HL-60 (cell line): Measurements from ENCODE around the gene EPB41L2.

ENCODE experiments used
- DNase-seq, 2 experiments: peaks; one replicate each; pipeline ENCODE4 v3.0.0-alpha.2; 2010 to 2020; ENCODE audit warnings: low read depth in 1 of 2, low spot score in 1 of 2
- H3K27ac ChIP-seq: fragments of 250-450 bp; sonication (Bioruptor Pico); replicated peaks from 2 replicates; pipeline ENCODE4 v1.5.1; 2020; ENCODE audit warnings: mild to moderate bottlenecking, moderate library complexity
- H3K27me3 ChIP-seq: fragments of 250-450 bp; sonication (Bioruptor Pico); 2 replicates; pipeline ENCODE4 v1.5.1; 2021; ENCODE audit warnings: mild to moderate bottlenecking, moderate library complexity; ENCODE audit not compliant: insufficient read depth, poor library complexity, severe bottlenecking
- H3K4me3 ChIP-seq: replicated peaks from 2 replicates; pipeline ENCODE4 v1.5.1; 2011; ENCODE audit warnings: mild to moderate bottlenecking, control low read depth, low read length; ENCODE audit not compliant: insufficient read depth
- CTCF ChIP-seq: IDR thresholded peaks from one replicate; pipeline ENCODE4 v1.5.1; 2011; ENCODE audit warnings: low read length, control low read depth, inconsistent platforms; ENCODE audit not compliant: insufficient read depth
- GABPA ChIP-seq: IDR thresholded peaks from 2 replicates; pipeline ENCODE4 v1.6.1; 2012; ENCODE audit warnings: low read depth
- POLR2AphosphoS5 ChIP-seq: IDR thresholded peaks from 2 replicates; pipeline ENCODE4 v1.6.1; 2012; ENCODE audit warnings: low read depth
- REST ChIP-seq: IDR thresholded peaks from 2 replicates; pipeline ENCODE4 v1.6.1; 2012; ENCODE audit warnings: low read depth; ENCODE audit not compliant: insufficient replicate concordance
- SPI1 ChIP-seq: IDR thresholded peaks from 2 replicates; pipeline ENCODE4 v1.6.1; 2012; ENCODE audit warnings: low read depth, mild to moderate bottlenecking, borderline replicate concordance

The EPB41L2 gene

GRCh38 chr6:131029626-131030297, 33.3 kb downstream of the EPB41L2 start:
- DNase-seq = no peak
- TF ChIP-seq GABPA (no peak), CTCF (no peak), SPI1 (no peak), REST (no peak), POLR2AphosphoS5 (no peak)
- no peak overlapping the region for H3K4me3 ChIP-seq
- no peaks in the 10 kb centered on the region for H3K27me3 ChIP-seq
- no peak overlapping the region for H3K27ac ChIP-seq

GRCh38 chr6:131027326-131027725, 35.7 kb downstream of the EPB41L2 start:
- no peak overlapping the region for H3K4me3 ChIP-seq
- no peak for TF ChIP-seq CTCF
- no peak for TF ChIP-seq SPI1
- no peak for TF ChIP-seq POLR2AphosphoS5
- no peak for TF ChIP-seq REST
- TF ChIP-seq GABPA = no peak
- H3K27ac ChIP-seq = no peak overlapping the region
- DNase-seq = no peak
- H3K27me3 ChIP-seq = no peaks in the 10 kb centered on the region

GRCh38 chr6:131026243-131026642, 36.8 kb downstream of the EPB41L2 start:
- Histone ChIP-seq H3K27me3 (no peaks in the 10 kb centered on the region), H3K4me3 (no peak overlapping the region), H3K27ac (no peak overlapping the region)
- DNase-seq = no peak
- TF ChIP-seq SPI1 (no peak), POLR2AphosphoS5 (no peak), REST (no peak)
